Measurements from ENCODE around the gene SLF2. TPM values are rescaled to one million over a fixed set of nuclear protein-coding genes. Genes with fewer than 3 reads are reported as not detected.
A peak's percentile ranks its signal among the peaks of the same experiment; 100 is the strongest.

The SLF2 gene
- total and polyA plus RNA-seq, 11 donors: 7.5 to 26.9 (median 16.2) TPM

DNA sequence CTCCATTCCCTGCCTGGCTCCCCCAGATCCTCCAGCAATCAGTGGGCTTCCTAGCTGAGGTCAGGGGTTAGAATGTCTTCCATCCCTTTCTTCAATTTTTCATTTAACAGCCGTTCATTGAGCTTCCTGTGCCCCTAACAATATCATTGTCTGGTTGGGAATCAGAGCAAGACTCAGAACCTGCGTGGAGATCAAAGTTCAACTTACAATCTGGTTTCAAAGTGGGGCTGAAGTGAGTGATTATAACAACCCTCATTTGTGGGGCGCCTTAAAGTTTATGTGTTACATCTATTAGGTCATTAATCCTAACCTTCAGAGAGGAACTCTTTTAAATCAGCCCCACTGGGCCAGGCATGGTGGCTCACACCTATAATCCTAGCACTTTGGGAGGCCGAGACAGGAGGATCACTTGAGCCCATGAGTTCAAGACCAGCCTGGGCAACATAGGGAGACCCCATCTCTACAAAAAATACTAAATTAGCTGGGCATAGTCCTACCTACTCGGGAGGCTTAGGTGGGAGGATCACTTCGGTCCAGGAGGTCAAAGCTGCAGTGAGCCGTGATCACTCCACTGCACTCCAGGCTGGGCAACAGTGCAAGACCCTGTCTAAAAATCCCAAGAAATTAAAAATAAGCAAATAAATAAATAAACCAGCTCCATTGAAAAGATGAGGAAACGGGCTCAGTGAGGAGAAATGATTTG is 45.4 kb upstream of the SLF2 start:
- H3K9me3 ChIP-seq: no peaks in the 10 kb centered on the region
- DNase-seq: no peak
- TF ChIP-seq POLR2A (IDR thresholded peaks at IDR 0.05): no peak
- TF ChIP-seq, protein P1, sequence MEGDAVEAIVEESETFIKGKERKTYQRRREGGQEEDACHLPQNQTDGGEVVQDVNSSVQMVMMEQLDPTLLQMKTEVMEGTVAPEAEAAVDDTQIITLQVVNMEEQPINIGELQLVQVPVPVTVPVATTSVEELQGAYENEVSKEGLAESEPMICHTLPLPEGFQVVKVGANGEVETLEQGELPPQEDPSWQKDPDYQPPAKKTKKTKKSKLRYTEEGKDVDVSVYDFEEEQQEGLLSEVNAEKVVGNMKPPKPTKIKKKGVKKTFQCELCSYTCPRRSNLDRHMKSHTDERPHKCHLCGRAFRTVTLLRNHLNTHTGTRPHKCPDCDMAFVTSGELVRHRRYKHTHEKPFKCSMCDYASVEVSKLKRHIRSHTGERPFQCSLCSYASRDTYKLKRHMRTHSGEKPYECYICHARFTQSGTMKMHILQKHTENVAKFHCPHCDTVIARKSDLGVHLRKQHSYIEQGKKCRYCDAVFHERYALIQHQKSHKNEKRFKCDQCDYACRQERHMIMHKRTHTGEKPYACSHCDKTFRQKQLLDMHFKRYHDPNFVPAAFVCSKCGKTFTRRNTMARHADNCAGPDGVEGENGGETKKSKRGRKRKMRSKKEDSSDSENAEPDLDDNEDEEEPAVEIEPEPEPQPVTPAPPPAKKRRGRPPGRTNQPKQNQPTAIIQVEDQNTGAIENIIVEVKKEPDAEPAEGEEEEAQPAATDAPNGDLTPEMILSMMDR (IDR thresholded peaks at IDR 0.05): no peak
- 81 to 86% (median 83%) methylated on average over 8 of the region's 8 CpGs for WGBS, 4 donors
- intact Hi-C loops (cut with DNase I): no loop called here
- ATAC-seq: no peak
- peaks cover 0 to 59% (median 9%) of the 10 kb centered on the region in 9 donors for H3K27me3 ChIP-seq
- H3K36me3 ChIP-seq: no peaks in the 10 kb centered on the region
- H3K4me1 ChIP-seq: peaks cover 0 to 4% (median 0%) of the 10 kb centered on the region in 12 donors
- H3K27ac ChIP-seq: no peak overlapping the region
- no peak overlapping the region for H3K4me3 ChIP-seq

DNA sequence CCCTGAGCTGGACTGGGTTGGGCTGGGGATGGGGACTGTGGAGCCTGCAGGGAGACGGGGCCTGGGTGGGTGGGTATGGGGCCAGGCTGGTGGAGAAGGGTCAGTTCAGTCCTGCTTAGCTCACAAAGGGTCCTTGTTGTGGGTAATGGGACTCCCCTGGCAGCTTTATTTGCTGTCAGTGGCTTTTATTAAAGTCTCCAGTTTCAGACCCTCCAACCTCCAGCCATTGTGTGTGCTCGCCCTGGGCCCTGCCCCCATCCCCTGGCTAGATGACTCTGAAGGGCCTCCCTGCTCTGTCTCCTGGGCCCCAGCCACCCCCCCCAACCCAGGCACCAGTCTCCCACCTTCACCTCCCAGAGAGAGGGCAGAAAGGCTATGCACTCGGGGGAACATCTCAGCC is 44.4 kb upstream of the SLF2 start:
- ATAC-seq (no peak), DNase-seq (no peak)
- H3K9me3 ChIP-seq: no peaks in the 10 kb centered on the region
- H3K4me1 ChIP-seq: peaks cover 0 to 4% (median 0%) of the 10 kb centered on the region in 12 donors
- H3K4me3 ChIP-seq: no peak overlapping the region
- no peaks in the 10 kb centered on the region for H3K36me3 ChIP-seq
- TF ChIP-seq, protein P1 (IDR thresholded peaks at IDR 0.05): no peak
- no peak for TF ChIP-seq POLR2A (IDR thresholded peaks at IDR 0.05)
- peaks cover 0 to 64% (median 16%) of the 10 kb centered on the region in 9 donors for H3K27me3 ChIP-seq
- no peak overlapping the region for H3K27ac ChIP-seq
- 77 to 100% (median 83%) methylated on average over 2 to 3 of the region's 3 CpGs for WGBS, 4 donors
- intact Hi-C loops (cut with DNase I): no loop called here

DNA sequence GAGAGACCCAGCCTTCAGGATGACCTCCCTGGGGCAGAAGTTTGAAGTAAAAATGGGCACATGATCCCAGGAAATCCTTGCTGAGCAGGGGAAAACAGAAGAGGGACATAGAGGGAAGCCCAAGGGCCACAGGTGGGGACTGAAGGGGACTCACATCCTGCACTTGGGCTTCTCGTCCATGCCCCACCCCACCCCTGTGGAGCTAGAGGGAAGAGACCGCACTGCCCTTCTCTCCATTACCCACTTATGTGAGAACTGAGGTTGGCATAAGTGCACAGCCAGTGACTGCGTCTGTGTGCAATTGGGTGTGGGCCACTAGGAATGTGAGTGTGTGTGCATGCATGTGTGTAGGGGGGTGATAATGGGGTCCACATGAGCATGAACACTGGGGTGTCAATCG is 43.4 kb upstream of the SLF2 start:
- Histone ChIP-seq H3K4me3 (no peak overlapping the region), H3K36me3 (no peaks in the 10 kb centered on the region), H3K9me3 (no peaks in the 10 kb centered on the region), H3K27me3 (peaks cover 0 to 63% (median 27%) of the 10 kb centered on the region in 9 donors), H3K4me1 (peaks cover 0 to 4% (median 0%) of the 10 kb centered on the region in 12 donors), H3K27ac (no peak overlapping the region)
- intact Hi-C loops (cut with DNase I): no loop called here
- no peak for DNase-seq
- TF ChIP-seq, protein P1 (IDR thresholded peaks at IDR 0.05): no peak
- no peak for TF ChIP-seq POLR2A (IDR thresholded peaks at IDR 0.05)
- no peak for ATAC-seq
- 79 to 86% (median 83%) methylated on average over 4 of the region's 4 CpGs for WGBS, 4 donors

DNA sequence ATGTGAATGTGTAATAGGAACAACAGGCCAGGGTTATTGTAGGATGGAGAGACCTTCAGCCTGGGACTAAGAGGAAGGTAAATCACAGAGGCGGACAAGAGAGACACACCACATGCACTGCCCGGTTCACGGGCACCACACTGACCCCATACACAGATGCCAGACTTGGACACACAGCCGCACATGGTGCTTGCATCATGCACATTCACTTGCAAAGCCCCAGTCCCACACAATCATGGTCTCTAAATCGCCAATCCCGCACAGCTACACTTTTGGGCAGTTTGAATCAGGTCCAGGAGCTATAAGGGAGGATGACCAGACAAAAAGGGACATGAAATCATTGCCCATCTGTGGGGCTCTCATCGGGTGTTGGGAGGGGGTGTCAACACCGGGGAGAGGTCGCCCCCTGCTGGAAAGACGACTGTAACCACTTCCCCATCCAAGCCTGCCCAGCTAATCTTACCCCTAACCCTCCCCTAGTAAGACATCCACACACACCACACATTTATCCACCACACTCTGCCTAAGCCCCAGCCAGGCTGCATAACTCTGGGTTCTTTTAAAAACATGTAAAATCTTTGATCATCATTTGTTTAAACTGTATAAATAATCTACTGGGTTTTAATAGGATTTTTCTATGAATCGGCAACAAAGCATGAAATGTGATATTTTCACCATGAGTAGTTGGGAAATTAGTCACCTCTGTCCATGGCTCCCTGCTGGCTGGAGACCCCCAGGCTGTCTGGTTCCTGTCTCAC is 40.5 kb upstream of the SLF2 start:
- intact Hi-C loops (cut with DNase I): loop anchor here in 6 of 10 donors (5.0 to 10.0 kb wide), 6 partner anchors 195 to 537 kb away; partner anchors contain the start of gene PKD2L1 (in 1 of the 6)
- no peak for TF ChIP-seq POLR2A (IDR thresholded peaks at IDR 0.05)
- TF ChIP-seq, protein P1 (IDR thresholded peaks at IDR 0.05): peak in 10 of 12 donors; percentile 5 to 47 (median 35)
- no peak overlapping the region for H3K4me3 ChIP-seq
- no peaks in the 10 kb centered on the region for H3K9me3 ChIP-seq
- peak in 1 of 4 donors; percentile 42 for ATAC-seq
- DNase-seq: no peak
- H3K36me3 ChIP-seq: no peaks in the 10 kb centered on the region
- H3K4me1 ChIP-seq: no peaks in the 10 kb centered on the region
- no peak overlapping the region for H3K27ac ChIP-seq
- WGBS, 4 donors: 53 to 60% (median 56%) methylated on average over 11 of the region's 11 CpGs
- H3K27me3 ChIP-seq: peaks cover 0 to 60% (median 21%) of the 10 kb centered on the region in 9 donors
